Measurements from ENCODE around the gene PARP1.
"Not testable (repeated sequence)": the region's sequence is repeated elsewhere in the genome, so short reads cannot be mapped to it uniquely, and the experiment has no call there.

PARP1 gene

DNA sequence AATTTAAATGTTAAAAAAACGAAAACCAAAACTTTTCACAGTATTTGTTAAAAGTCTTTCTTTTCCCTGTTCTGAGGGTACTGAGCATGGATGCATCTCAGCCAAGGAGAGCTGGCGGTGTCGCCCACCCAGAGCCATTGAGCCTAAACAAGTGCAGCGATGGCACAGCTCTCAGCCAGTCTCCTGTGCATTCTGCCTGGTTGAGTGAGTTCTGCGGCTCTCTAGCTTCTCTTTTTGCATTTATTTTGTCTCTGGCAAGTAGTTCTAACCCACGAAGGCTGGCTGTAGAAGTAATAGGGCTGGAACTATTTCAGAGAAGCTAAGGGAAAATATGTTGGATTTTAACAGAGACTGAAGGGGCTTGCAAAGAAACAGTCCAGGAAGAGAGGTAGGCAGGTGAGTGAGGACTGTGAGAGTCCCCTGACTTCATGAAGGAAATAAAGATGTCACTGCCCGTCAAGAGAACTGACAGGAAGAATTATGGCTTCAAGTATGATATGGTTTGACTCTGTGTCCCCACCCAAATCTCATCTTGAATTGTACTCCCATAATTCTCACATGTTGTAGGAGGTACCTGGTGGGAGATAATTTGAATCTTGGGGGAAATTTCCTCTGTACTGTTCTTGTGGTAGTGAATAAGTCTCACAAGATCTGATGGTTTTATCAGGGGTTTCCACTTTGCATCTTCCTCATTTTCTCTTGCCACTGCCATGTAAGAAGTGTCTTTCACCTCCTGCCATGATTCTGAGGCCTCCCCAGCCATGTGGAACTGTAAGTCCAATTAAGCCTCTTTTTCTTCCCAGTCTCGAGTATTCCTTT is 63.2 kb downstream of the PARP1 start:
- DNase-seq = no peak

DNA sequence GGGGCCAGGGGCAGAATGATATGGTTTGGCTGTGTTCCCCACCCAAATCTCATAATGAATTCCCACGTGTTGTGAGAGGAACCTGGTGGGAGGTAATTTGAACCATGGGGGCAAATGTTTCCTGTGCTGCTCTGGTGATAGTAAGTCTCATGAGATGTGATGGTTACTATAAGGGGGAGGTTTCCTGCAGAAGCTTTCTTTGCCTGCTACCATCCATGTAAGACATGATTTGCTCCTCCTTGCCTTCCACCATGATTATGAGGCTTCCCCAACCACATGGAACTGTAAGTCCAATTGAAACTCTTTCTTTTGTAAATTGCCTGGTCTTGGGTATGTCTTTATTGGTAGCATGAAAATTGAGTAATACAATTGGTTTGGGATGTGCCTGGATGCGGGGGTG is 65.2 kb downstream of the PARP1 start:
- no peak for DNase-seq

DNA sequence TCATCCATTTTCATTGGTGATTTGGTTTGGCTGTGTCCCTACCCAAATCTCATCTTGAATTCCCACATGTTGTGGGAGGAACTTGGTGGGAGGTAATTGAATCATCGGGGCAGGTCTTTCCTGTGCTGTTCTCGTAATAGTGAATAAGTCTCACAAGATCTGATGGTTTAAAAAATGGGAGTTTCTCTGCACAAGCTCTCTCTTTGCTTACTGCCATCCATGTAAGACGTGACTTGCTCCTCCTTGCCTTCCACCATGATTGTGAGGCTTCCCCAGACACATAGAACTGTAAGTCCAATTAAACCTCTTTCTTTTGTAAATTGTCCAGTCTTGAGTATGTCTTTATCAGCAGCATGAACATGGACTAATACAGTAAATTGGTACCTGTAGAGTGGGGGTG is 67.8 kb downstream of the PARP1 start:
- not testable (repeated sequence) for DNase-seq

DNA sequence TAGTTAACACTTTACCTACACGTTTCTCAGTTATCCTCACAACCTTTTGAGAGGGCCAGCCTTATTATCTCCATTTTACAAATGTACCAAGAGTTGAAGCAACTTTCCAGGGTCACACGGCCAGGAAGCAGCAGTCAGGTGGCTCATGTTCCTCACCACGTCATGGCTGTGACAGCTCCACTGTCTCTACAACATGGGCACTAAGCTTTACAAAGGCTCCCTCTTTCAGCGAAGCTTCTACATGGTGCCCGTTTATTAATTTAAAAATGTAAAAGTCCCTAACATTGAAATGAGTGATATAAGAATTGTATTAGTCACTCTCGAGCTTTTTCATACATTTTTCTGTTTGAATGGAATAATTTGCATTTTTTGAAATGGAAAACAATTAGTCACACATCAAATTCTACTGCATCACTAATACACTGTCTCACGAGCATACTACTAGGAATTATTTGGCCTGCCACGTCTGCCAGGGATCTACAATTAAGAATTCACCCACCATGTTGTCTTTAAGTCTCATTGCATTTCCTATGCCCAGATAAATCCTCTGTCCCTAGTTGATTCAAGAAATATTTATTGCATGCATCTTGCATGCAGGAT is 70.5 kb downstream of the PARP1 start:
- DNase-seq = no peak

DNA sequence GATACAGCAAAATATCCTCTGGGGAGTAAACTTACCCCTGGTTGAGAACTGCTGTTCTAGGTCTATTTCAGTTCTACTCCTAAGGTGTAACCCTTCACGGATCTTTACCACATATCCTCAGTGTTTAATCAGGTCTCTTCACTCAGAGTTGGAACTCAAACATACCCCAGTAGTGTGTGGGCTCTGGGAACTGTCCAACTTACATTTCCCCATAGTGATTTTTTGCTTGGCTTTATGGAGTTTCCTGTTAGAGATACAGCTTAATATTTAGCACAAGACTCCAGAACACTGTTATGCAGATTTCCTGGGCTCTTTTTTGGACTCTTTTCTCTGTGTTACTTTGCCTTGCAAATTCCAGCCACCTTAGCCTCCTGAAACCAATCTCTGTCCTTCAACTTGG is 72.2 kb downstream of the PARP1 start:
- DNase-seq = no peak

DNA sequence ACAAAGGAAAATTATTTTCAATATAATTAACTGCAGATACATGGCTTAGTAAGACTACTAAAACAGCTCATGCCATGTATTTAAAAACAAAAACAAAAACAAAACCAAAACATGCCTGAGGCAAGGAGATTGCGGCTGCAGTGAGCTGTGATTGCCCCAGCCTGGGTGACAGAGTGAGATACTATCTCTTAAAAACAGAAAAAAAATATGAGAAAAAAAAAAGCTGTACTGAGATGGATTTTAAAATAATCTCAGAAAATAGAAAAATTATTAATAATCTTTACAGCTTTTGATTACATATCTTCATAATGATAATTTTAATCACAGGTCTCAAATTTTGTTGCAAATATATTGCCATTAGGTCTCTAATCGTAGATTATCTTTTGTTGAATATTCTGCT is 74.9 kb downstream of the PARP1 start:
- DNase-seq = no peak

DNA sequence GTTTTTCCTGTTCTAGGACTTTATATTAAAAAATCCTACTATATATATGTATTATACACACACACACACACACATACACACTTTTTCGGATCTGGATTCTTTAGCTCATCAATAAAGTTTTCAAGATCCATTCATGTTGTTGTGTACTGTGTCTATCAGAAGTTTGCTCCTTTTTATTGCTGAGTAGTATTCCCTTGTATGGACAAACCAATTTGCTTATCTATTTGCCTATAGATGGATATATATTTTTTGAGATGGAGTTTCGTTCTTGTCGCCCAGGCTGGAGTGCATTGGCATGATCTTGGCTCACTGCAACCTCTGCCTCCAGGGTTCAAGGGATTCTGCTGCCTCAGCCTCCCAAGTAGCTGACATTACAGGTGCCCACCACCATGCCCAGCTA is 78.7 kb downstream of the PARP1 start:
- no peak for DNase-seq

DNA sequence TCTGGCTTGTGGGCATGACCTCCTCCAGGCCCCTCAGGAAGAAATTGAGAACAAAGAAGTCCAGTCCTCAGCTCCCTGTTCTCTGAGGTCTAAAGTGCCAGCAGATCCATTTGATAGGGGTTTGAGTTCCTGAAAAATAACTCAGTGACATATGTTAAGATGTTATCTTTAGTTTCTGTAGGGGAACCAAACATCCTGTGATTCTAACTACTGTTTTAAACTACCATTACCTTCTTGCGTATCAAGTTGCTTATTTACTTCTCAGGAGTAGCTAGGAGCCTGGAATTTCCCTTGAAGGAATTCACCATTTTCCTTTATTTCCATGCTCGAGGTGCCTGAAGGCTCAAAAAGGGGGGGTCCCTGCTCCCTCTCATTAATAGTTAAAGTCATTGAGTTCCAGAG is 80.1 kb downstream of the PARP1 start:
- DNase-seq = no peak

DNA sequence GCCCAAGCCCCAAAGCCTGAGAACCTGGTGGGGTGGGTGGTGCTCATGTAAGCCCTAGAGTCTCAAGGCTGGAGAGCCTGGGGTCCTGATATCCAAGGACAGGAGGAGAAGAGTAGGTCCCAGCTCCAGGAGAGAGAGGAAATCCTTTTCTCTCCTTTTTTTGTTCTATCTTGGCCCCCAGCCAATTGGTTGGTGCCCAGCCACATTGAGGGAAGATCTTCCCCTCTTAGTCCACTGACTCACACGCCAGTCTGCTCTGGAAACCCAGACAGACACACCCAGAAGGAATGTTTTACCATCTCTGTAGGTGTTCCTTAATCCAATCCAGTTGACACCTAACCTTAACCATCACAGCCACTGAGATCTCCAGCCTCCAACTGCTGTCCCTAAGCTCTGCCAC is 82.7 kb downstream of the PARP1 start:
- no peak for DNase-seq

DNA sequence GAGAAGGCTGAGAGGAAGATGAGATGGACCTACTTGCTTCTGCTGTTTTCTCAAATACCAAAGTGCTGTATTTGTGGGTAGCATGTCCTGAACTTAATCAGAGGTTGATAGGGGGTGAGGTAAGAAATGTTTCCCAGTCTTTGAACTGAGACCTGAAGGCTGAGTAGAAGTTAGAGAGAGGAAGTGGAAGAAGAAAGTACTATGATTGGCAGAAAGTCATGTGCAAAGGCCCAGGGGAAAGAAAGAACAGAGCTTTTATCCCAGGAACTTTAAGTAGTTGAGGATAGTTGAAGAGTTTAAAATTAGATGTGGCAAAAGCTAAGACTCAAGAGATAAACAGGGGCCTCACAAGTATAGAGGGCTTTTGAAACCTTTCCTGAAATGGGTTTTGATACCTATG is 83.4 kb downstream of the PARP1 start:
- DNase-seq = no peak

DNA sequence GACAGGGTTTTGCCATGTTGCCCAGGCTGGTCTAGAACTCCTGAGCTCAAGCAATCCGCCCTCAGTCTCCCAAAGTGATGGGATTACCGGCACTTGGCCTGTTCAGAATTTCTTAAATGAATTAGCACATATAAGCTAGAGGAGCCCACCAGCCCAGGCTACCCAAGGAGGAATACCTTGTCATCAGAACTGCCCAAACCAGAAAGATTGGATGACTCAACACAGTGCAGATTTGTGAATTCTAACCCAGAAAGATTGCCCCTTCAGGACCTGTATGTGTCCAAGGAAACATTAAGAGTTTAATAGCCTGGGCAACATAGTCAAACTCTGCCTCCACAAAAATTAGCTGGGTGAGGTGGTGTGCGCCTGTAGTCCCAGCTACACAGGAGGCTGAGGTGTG is 84.9 kb downstream of the PARP1 start:
- DNase-seq = no peak

DNA sequence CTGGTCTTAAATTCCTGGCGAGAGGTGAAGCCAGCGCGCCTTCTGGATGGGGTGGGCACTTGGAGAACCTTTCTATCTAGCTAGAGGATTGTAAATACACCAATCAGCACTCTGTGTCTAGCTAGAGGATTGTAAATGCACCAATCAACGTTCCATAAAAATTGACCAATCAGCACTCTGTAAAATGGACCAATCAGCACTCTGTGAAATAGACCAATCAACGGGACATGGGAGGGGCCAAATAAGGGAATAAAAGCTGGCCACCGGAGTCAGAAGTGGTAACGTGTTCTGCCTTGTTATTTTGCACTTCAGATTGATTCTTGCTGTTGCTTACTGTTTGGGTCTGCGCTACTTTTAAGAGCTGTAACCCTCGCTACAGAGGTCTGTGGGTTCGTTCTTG is 87.0 kb downstream of the PARP1 start:
- DNase-seq = no peak

DNA sequence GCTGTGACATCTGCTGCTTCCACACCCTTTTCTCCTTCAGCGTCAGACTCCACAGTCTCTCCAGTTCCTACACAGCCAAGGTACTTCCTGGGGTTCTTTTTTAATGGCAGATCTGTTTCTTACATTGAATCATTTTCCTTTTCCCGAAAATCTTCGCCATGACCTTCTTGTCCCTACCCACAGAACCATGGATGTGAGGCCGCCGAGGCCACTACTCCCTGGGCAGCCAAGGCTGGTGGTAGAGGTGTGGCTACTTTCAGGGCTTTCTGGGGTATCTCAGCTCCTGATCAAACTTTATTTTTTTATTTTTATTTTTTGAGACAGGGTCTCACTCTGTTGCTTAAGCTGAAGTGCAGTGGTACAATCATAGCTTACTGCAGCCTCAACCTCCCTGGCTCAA is 89.4 kb downstream of the PARP1 start:
- no peak for DNase-seq

DNA sequence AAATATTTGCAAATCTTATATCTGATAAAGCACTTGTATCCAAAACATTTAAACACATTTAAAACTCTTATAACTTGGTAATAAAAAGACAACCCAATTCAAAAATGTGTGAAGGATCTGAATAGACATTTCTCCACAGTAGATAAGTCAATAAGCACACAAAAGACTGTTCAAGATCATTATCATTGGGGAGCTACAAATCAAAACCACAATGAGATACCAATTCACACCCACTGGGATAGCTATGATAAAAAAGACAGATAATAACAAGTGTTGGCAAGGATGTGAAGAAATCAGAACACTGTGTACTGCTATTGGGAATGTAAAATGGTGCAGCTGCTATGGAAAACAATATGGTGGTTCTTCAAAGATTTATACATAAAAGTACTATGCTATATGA is 93.8 kb downstream of the PARP1 start:
- no peak for DNase-seq

DNA sequence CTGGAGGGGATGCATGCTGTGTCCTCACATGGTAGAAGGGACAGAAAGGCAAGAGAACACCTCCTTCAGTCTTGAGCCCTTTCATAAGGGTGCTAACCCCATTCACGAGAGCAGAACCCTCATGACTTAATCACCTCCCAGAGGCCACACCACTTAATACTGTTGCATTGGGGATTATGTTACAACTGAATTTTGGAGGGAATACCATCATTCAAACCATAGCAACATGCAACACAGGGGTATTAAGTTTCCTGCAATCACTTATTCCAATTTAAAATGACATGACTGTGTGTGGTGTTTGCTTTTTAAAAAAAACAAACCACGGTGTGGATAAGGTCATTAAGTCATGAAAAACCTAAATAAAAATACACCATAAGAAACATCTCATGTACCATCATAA is 95.8 kb downstream of the PARP1 start:
- no peak for DNase-seq

DNA sequence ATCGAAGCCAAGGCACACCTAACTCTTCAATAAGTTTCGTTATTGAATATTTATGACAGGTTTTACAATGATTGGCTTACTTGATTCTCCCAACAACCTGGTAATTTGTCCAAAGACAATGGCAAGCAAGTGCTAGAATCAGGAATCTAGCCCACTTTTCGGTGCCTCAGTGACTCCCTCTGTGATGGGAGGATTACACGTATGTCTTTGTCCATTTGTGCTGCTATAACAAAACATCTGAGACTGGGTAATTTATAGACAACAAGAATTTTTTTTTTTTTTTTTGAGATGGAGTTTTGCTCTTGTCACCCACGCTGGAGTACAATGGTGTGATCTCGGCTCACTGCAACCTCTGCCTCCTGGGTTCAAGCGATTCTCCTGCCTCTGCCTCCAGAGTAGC is 96.5 kb downstream of the PARP1 start:
- no peak for DNase-seq
